GM21367 (cell line): Measurements from ENCODE around the gene DCP2.
A peak's percentile ranks its signal among the peaks of the same experiment; 100 is the strongest.

Experiments used
- ATAC-seq: cut with Tn5 transposase; IDR thresholded peaks from one replicate; pipeline ENCODE4 v1.9.1; 2021; ENCODE audit not compliant: unreplicated experiment

DCP2 gene

GRCh38 chr5:113042491-113043243 lies 66.1 kb downstream of the DCP2 start:
- no peak for ATAC-seq

- ATAC-seq, result no peak
These were observed 66.9 kb downstream of the DCP2 start for GRCh38 chr5:113043491-113043931.

DNA sequence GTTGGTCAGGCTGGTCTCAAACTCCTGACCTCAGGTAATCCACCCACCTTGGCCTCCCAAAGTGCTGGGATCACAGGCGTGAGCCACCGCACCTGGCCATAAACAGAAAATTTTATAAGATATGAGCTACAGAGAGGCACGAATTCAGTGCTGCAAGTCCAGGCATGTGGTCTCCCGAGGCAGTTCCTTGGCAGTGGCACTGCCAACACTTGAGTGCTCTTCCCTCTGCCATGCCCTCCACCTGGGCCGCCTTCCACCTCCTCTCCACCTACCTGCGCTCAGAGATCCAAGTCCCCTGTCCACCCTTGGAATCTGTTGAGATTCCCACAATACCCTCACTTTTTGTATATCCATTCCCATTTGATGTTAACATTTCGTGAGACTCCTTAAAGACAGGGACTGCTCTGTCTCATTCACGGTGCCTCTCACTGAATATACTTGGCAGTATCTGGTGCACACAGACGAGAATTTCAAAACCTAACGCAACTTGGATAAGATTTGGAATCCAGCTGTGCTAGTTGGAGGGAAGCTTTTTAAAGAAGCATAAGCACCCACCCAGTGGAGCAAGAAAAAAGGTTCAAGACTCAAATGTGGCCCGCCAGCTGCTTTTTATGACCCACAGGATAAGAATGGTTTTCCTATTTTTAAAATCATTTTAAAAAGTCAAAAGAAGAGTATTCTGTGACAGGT lies 68.3 kb downstream of the DCP2 start:
- no peak for ATAC-seq

DNA sequence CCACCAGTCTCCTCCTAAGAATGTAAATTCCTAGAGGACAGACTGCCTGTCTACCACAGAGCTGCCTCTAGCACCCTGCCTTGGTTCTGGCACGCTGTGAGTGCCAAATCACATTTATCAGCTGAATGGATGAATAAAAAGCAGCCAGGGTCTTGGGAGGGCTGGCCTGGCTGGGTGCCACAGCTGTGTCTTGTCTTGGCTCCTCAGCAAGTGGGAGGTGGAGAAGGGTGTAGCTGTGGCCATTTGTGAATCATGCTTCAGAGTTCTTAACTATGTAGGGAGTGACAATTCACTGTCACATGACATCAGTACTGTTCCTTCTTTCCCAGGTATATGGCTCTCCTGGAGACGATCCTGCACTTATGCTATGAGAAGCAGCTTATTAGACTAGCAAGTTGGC lies 70.6 kb downstream of the DCP2 start:
- ATAC-seq, result no peak

- ATAC-seq, result peak; percentile 91
These were observed 71.4 kb downstream of the DCP2 start for GRCh38 chr5:113047733-113048652.

DNA sequence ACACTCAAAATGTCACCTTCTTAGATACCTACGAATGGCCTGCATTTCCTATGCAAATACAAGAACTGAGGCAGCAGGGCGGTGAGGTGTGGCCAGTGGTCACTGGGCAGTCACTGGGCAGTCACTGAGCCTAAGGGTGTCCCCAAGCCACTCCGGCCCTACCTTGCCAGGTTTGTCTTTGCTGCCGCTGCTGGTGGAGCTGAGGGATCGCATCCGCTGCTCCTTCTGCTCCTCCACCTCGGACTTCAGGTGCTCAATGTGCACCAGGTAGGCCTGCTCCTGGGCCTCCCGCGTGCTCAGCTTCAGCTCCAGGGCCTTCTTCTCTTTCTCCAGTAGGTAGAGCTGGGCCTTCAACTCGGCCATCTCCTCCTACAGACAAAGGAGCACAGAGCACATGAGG lies 72.3 kb downstream of the DCP2 start:
- ATAC-seq, result no peak

- no peak for ATAC-seq
These were observed 74.3 kb downstream of the DCP2 start for GRCh38 chr5:113050721-113051382.

GRCh38 chr5:113052041-113052795 lies 75.6 kb downstream of the DCP2 start:
- no peak for ATAC-seq

DNA sequence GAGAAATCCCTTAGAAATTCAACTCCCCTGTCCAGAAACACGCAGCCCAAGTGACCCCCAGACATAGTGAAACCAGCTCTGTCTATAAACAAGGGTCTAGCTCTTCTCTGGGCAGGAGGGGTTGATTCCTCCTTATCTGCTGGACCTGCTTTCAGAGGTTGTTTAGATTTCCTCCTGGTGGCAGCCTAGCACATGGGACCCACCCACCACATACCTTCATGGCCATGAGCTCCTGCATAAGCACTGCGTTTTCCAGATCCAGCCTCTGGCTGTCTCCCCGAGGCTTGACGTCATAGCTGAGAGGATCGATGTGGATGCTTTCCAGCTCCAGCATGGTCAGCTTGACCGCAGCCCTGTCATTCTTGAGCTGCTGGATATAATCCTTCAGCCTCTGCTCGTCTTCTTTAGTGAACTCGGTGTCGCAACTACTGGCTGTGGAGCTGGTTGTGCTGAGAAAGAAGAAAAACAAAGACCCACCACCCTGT lies 77.0 kb downstream of the DCP2 start:
- ATAC-seq, result no peak

- no peak for ATAC-seq
These were observed 78.3 kb downstream of the DCP2 start for GRCh38 chr5:113054899-113055298.

DNA sequence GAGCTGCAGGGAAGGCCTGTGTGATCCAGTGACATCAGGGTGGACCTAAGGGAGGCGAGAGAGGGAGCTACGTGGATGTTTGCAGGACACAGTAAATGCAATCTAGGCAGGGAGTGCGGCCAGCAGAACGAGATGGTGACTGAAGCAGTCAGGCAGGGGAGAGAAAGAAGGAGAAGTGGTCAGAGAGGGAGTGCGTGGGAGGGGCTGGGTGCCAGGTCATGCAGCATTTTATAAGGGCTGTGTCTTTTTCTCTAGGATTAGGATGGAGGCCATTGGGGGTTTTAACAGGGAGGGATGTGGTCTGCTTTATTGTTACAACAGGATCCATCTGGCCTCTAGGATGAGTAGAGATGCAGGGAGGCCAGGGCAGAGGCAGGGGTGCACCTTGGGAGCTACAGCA lies 80.4 kb downstream of the DCP2 start:
- no peak for ATAC-seq

DNA sequence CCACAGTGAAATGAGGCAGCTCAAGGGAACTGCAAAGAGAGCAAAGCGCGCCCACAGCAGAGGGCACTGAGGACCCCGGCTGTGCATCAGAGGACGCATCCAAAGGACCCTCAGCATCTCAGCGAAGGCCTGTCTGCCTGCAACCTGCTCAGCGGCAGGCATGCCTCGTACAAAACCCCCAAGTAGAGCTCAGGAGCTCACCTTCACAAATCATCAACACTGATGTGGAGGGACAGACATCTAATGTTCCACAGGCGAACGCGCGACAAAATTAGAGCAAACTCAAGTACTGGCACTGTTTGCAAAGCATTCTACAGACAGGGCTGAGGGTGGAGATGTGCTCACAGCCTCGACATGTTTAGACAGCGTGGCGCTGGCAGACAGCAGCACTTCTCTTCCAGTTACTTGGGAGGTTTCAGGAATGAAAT lies 81.0 kb downstream of the DCP2 start:
- no peak for ATAC-seq

GRCh38 chr5:113058269-113058668 lies 81.7 kb downstream of the DCP2 start:
- ATAC-seq, result no peak

DNA sequence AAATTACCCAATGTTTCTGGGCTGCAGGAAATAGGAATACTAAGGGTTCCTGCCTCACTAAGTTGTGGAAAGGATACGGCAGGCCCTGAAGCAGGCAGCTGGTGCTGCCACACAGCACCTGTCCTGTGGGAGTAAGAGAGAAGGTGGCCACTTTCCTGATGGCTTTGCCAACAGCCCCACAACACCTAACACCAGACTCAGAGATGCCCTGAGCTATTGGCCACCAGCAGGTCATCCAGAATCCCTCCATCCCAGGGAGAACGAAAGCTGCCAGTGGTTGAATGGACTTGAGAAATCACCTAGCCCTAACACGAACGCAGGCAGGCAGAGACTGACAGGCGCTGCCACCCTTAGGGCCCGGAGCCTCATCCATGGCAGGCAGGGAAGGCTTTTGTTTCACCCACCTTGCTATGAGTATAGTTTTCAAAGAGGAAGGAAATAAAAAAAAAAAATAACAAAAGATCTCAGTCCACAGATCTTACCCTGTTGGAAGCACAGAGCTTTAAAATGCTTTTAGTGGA lies 82.2 kb downstream of the DCP2 start:
- no peak for ATAC-seq

DNA sequence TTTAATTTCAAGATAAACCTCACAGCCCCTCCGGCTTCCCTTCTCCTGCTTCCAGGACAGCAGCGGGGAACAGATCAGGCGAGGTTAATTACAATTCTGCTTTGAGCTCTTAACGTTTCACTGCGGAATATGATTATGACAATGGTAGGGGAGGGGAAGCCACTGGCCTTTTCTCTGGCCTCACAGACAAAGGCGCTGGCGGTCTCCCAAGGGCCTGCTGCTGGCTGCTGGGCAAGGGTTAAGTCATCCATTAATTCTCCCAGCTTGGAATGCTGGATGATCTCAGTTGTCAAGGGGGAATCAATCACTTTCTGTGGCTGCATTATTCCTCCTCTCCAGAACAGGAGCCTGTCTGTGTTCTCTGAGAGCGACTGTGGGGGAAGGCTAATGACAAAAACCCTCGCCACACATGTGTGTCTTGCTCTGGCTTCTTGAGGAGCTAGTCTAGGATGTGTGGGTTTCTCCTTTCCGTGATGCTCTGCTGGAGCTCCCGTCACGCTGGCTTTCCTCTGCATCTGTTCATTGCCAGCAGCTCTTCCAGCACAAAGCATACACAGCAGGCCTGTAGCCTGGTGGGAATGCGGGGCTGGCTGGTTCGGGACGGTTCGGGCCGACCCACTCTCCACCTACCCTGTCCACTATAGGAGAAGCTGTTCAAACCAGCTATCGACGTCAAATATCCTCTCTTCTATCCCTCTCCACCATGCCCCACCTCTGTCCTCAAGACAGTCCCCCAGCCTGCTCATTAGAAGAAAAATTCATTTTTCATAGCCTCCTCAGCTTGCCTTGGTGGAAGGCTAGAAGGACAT lies 82.8 kb downstream of the DCP2 start:
- no peak for ATAC-seq

GRCh38 chr5:113060408-113061025 lies 83.9 kb downstream of the DCP2 start:
- no peak for ATAC-seq

GRCh38 chr5:113061846-113062780 lies 85.5 kb downstream of the DCP2 start:
- no peak for ATAC-seq
